HG03354 (cell line): Measurements from ENCODE around the gene USP49.

ENCODE experiments used
- ATAC-seq: cut with Tn5 transposase; IDR thresholded peaks from one replicate; pipeline ENCODE4 v1.9.1; 2021; ENCODE audit warnings: mild to moderate bottlenecking; ENCODE audit not compliant: unreplicated experiment, poor library complexity, severe bottlenecking

The USP49 gene

GRCh38 chr6:41741625-41742490 is 153.3 kb downstream of the USP49 start:
- ATAC-seq, result no peak

- no peak for ATAC-seq
These were observed 154.6 kb downstream of the USP49 start for GRCh38 chr6:41740366-41741162.
